HG03575 (cell line): ENCODE measurements around the gene ZFAND3.

ENCODE experiments used
- ATAC-seq: cut with Tn5 transposase; IDR thresholded peaks from one replicate; pipeline ENCODE4 v1.9.1; 2021; ENCODE audit not compliant: unreplicated experiment, insufficient number of reproducible peaks, low FRiP score; ENCODE audit errors: extremely low read depth

ZFAND3 gene

DNA sequence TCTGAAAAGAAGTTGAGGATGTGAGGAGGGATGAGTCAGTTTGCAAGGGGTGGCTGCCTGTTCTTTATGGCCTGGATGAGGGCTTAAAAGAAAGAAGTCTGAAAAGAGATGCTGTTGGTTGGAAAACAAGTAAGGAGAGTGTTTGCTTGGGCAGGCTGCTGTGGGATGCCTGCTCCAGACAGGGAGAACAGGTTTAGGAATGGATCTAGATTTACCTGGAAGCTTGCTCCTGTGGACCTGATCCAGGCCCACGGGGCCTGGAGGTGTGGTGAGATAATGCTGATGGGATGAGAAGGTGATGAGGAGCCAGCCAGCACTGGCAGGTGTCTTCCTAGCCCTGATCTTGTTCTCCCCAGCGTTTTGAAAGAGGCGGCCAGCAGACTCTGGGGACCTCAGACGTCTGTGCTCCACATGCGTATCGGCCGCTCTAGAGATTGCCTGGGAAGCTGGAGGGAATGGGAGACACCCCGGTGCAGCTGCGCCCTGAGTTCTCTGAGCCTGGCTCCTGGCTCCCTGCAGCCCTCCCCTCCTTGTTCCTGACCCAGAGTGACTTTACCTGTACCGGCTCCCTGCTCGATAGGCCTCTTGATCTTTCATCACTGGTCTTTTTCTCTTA, 331.3 kb downstream of the ZFAND3 start:
- ATAC-seq: no peak

DNA sequence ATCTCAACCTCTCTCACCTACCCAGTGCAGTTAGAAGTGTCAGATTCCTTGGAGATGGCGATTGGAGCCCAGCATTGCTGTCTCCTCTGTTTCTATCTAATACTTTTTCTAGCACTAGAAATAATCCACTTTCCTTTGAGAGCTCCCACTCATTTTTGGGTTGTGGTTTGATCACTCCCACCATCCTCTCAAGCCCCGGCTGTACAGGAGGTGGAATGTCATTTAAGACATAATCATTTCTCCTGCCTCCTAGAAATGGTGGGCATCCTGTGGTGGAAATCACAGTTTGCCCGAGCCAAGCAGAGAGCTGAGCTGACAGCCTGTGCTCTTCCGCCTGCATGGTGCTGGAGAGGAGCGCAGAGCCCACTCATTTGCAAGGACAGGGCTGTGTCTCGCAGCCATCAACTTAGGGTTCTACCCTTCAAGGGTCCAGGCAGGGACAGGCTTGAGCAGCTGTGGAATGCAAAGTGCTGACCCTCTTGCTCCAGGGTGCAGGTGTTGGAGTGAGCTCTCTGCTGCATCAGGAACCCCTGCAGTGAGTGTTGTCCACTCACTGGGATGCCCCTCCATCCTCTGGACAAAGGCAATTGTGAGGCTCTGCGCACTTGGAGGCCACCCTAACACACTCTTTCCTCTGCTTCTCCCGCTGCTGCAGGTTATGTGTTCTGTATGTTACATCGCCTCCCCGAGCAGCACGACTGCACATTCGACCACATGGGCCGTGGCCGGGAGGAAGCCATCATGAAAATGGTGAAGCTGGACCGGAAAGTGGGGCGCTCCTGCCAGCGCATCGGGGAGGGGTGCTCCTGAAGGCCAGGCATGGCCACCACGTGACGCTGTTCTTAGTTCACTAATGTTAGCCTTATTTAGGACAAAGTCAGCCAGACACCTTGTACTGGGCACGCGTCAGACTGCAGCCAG, 332.3 kb downstream of the ZFAND3 start:
- ATAC-seq: no peak

DNA sequence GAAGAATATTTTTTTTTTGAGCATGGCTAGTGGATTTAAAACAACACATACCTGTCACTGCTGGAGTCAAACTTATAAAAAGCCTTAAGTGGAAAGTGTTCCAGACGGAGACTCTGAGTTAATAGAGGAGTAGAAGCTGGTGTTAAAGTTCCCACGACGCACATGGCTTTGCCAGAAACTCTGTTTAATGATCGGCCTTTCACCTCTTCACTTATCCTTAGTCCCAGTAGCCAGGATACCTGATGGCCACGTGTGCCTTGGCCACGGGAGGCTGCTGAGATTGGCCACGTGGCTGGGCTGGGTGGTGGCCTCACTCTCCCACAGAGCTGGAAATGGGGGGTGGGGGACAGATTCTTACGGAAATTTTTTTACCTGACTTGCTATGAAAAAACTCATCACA, 333.1 kb downstream of the ZFAND3 start:
- ATAC-seq: no peak

- ATAC-seq: no peak
Measured at GRCh38 chr6:38153076-38153797, 333.7 kb downstream of the ZFAND3 start.

GRCh38 chr6:38153798-38154345, 334.3 kb downstream of the ZFAND3 start:
- ATAC-seq: no peak

- no peak for ATAC-seq
Measured at GRCh38 chr6:38154731-38155130, 335.2 kb downstream of the ZFAND3 start.

DNA sequence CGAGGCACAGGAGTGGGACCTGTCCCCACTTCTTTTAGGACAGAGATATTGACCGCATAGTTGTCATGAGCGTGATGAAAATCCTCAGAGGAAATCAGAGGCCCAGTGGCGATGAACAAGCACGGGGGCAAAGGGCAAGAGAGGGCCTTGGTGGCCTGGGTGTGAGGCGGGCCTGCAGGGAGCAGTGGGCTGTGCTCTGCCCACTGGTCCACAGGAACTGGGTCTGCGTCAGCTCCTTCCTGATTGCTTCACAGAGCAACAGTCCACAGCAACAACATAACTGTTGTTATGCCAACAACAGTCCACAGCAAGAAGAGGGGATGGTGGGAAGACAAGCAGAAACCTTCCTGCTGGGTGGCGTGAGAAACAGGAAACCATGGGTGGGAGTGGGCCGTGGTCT, 335.6 kb downstream of the ZFAND3 start:
- ATAC-seq: no peak

GRCh38 chr6:38155621-38156204, 336.2 kb downstream of the ZFAND3 start:
- ATAC-seq: no peak

DNA sequence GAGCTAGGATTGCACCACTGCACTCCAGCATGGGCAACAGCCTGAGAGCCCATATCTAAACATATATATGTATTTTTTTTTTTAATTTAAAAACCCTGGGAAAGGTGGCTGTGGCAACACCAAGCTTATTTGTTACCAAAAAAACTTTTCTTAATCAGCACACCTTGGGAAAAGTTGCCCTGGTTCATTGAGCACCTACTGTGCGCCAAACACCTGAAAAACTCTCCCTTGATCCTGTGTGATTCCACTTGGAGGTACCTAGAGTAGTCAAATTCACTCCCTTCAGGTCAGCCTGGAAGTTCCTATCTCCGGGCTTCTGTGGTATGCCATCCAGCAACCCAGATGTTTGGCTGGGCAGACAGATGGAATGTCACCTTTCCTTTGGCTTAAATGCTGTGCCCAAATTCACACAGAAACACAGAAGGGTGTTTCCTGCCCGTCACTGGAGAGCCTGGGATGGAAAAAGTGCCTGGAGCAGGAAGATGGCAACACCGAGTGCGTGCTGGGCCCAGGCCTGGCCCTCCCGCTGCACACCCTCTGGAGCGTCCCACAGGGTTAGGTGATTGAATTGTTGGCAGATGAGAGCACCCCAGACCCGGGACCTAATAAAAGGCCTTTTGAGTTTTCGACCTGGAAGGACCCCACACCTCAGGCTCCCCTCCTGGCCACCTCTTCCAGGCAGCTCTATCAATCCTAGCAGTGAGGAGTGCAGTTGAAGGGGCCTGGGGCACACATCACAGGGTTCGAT, 337.5 kb downstream of the ZFAND3 start:
- ATAC-seq: no peak

DNA sequence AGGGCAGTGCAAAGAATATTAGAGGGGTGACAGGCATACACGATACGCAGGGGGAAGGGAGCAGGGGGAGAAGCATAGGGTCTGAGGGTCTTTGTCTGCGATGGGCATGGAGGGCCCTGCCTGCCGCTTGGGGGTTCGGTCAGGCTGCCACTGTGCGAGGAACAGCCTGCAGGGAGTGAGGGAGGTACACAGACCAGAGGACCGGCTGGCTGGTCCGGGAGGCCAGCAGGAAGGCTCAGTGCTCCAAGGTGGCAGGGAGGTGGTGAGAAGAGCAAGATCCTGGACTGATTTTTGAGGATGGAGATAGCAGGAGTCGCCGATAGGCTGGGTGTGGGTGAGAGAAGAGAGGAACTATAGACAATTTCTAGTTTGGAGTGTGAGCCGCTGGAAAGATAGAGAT, 338.4 kb downstream of the ZFAND3 start:
- no peak for ATAC-seq

GRCh38 chr6:38158762-38159350, 339.3 kb downstream of the ZFAND3 start:
- ATAC-seq: no peak

DNA sequence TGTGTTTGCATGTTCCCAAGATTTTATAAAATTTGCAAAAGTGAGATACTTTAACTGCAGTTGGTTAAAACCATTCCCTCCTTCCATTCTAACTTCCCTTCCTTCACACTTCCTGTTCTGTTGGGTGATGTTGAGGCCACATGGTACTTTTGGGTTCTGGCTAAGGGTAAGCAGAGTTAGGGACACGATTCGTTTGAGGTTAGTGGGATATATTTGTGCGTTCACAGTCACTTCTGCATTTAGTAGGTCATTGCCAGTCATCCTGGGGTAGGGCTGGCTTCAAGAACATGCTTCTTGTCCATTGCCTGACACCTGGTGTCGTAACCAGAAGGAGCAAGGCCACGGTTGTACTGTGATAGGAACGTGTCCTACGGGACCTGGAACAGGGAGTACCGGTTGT, 340.1 kb downstream of the ZFAND3 start:
- ATAC-seq: no peak

- no peak for ATAC-seq
Measured at GRCh38 chr6:38160831-38161230, 341.3 kb downstream of the ZFAND3 start.

- ATAC-seq: no peak
Measured at GRCh38 chr6:38161331-38161730, 341.8 kb downstream of the ZFAND3 start.

GRCh38 chr6:38161754-38162492, 342.4 kb downstream of the ZFAND3 start:
- ATAC-seq: no peak

- no peak for ATAC-seq
Measured at GRCh38 chr6:38162493-38163185, 343.1 kb downstream of the ZFAND3 start.
